GM18526 (cell line): ENCODE measurements around the gene B3GLCT.

Source experiments
- POLR2A ChIP-seq: IDR thresholded peaks from 3 replicates; pipeline ENCODE4 v1.6.1; 2011; ENCODE audit not compliant: insufficient read length; ENCODE audit errors: extremely low read depth

The B3GLCT gene

DNA sequence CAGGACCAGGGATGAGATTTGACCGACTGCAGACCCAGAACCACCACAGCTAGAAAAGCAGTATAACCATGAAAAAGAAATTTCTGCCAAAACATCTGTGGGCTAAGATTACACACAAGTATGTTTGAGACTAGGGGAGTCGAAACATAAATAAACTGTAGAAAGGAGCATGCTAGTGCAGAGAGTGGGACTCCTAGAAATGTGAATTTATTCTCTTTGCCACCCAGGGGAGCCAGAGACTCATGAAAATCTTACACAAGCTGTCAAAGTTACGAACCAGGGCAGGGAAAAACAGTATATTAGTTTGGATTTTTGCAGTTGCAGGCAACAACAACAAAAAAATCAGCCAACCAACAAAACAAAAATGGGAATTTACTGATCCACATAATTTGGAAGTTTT, 25.8 kb upstream of the B3GLCT start:
- TF ChIP-seq POLR2A, result no peak

DNA sequence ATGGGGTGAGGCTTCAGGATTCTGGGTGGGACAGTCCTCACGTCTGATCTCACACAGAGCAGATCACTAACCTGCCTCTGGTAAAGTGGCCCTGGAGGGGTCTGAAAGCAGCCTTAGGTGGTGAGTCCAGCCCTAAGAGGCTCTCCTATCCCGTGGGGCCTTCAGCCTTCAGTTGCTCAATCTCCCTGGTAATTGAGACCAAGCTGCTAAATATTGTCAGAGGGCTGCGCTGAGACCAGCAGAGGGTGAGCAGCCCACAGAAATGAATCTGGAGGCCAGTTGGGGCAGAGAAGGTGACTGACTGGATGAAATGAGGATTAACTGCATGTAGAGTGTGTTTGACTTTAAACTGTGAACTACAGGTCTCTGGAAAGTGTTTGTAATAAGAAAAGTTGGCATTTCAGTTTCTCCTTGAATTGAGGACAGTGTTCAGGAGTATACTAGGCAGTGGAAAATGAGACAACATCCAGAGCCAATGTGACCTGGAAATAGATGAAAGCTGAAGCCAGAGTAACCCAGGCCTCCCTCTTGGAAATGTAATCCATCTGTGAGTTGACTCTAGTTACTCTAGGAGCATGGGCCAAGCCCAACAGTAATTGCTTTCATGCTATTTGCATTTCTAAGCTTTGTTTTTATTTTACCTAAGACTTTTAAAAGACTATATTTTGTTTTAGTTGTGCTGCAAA, 23.8 kb upstream of the B3GLCT start:
- no peak for TF ChIP-seq POLR2A

DNA sequence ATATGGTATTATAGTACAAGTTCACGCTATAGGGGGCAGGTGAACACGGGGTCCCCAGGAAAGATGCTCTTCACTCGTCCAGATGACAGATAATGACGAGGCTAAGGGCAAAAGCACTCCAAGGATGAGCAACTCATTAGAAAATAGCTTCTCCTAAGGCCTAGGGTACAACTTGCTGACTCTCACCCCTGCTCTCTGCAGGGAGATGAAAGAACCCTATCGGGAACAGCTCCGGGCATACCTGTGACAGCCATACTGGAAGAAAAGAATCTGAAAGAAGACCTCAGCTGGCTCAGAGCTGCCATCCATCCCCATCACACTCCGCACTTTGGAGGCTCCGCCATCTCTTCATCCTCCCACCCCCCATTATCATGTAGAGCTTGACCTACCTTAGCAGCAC, 20.5 kb upstream of the B3GLCT start:
- no peak for TF ChIP-seq POLR2A

DNA sequence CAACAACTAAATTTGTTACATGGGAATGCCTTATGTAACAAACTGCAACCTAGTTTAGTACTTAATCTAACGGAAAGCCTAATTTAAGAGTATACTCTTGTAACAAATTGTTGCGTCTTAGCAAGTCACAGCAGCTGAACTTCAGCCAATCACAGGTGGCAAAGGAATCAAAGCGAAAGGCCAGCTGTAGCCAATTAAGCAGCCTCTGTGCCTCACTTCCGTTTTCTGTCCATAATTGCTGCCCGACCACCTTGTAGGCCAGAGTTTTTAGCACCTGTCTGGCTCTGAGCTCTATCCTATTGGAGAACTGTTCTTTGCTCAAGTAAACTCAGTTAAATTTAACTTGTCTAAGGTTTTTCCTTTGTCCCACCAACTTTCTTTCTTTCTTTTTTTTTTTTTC, 20.0 kb upstream of the B3GLCT start:
- TF ChIP-seq POLR2A, result no peak

DNA sequence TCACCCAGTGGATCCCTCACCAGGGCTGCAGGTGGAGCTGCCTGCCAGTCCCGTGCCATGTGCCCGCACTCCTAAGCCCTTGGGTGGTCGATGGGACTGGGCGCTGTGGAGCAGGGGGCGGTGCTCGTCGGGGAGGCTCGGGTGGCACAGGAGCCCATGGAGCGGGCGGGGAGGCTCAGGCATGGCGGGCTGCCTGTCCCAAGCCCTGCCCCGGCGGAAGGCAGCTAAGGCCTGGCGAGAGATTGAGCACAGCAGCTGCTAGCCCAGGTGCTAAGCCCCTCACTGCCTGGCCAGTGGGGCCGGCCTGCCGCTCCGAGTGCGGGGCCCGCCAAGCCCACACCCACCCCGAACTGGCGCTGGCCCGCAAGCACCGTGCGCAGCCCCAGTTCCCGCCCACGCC, 16.8 kb upstream of the B3GLCT start:
- no peak for TF ChIP-seq POLR2A

DNA sequence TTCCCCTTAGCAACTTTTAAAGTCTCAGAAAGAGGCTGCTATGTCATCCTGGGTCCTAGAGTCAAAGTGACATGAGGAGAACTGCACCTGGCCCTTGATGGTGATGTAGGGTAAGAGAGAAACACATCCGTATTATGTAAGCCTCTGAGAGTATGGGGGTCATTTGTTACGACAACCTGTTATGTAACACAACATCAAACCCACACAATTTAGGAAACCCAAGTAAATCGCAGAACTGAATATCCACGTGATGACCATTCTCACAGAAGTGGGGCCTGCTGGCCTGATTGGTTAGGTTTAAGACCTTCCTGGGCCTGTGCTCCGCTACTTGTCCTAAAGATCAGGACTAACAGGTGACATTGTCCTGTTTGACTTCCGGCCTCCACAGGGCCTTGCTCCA, 15.3 kb upstream of the B3GLCT start:
- TF ChIP-seq POLR2A, result no peak

DNA sequence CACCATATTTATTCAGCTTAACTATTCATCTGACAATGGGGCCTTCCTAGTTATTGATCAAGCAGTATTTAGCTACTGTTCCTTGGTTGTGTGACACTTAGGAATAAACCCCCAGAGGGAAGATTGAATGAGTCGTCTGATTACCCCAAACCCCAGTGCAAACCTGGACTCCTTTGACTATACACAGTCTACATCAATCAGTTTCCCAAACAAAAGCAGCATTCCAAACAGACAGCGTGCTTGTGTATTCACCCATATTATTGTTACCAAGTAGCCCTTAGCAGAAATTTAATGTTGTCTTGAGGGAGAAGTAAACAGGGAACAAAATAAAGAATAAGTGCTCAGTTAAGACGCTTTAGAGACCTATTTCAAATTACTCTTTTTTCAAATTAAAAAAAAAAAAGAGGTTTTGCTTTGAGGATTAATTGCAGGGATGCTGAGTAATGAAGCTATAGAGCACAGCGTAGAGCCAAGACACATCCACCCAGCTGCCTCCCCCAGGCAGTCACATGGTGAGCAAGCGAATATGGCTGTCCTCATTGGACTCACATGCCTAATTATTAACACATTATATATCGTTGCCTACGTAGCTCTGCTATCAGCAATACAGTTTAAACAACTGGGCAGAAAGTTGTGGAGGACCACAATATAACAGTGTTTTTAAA, 14.7 kb upstream of the B3GLCT start:
- TF ChIP-seq POLR2A, result no peak

DNA sequence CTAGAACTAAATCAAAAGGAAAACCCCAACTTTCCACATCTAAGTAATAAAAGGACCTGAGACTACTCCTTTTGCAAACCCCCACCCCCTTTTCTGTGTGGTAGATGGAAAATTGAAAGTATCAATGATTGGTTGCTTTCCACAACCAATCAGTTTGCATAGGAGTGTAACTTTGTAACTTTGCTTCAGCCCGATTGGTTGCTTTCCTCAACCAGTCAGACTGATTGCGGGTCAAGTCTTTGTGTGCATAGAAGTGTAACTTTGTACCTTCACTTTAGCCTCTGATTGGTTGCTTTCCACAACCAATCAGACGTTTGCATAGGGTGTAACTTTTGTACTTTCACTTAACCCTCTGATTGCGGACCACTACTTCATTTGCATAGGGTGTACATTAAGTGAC, 8.0 kb upstream of the B3GLCT start:
- TF ChIP-seq POLR2A, result no peak

DNA sequence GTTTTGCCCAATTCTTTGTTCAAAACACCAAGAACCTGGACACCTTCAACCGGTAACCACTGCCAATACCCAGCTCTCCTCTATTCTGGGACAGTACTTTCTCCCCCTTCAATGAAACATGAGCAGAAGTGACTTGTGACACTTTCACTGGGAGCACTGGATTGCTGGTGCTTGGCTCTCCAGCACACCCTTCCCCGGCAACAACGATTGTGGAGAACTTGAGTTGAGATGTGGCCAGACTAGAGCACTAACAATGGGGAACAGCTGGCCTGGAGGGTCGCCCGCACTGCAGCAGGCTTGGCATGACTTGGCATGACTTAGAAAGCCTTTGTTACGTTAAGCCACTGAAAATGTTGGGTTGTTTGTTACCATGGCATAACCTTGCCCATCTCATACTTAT, 7.5 kb upstream of the B3GLCT start:
- TF ChIP-seq POLR2A, result no peak

DNA sequence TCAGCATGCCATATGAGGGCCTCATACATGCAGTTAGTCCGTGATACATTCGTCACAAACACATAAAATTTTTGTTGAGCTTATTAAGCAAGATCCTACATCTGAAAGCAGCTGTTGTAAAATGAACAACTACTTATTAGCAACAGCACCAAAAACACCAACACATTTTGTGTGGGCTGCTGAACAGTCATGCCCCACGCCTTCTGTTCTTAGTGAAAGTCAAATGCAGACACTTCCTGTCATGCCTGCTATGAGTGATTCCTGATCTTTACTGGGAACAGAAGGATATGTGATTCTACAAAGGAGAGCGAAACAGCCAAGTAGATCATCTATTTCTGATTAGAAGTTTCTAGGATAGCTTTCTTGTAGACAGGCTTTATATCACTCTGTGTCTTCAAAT, 4.2 kb upstream of the B3GLCT start:
- no peak for TF ChIP-seq POLR2A

DNA sequence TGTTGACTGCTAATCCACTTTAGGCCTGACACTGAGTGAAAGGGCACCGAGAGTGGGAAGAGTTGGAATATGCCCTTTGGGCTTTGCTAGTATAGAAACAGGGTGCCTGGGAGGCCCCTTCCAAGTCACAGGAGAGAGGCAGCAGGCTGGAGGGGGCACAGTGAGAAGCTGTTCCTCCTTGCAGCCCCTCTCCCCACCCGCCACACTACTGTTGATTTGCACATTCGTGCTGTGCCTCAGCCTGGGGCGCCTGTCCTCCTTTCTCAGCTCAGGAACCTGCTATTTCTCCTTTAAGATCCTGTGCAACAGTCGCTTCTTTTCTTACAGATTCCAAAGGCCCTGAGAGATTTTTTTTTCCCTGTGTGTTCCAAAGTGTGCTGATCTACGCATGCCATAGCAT, 2.8 kb upstream of the B3GLCT start:
- TF ChIP-seq POLR2A, result no peak

DNA sequence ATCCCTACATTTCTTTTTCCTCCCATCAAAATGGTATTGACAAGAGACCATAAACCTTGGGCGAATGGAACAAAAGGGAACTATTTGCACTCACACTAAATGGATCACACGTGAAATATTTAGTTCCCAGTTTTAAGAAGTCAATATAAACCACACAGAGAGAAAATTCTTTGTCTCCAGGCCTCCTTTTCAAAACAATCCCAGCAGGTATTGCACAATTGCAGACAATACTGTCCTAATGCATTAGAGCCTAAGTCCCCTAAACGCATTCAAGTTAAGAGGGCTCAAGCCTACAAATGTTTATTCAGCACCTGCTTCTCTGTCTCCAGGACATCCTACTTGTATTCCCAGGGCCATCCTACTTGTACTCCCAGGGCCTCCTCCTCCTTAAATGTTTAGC, 1.3 kb upstream of the B3GLCT start:
- no peak for TF ChIP-seq POLR2A

DNA sequence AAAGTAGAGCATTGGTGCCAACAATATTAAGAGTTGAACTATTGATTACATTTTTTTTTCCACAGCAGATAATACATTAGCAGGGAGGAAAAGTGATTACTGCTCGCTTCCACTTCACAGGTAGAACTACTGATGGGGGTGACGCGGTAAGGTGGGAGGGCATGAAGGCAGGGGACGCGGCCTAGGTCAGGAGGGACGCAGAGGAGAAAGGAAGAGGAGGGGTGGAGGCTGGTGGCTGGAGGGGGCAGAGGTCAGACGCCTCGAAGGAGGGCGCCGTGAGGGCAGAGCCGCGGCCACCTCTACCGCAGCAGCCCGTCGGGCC, 287 bp upstream of the B3GLCT start:
- no peak for TF ChIP-seq POLR2A

DNA sequence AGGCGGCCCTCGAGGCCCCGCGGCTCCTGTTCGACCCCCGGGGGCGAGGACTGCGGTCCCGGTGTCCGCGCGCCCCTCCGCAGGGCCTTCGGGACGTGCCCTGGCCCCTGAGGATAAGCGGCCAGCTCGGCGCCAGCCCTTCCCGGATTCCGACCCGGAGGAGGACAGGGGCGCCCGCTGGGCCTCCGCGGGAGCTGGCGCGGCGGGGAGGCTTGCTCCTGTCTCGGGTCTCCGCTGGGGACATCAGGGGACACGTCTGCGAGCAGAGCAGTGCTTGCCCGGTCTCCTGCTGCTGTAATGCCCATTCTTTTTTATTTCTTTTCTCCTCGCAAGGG, 829 bp downstream of the B3GLCT start:
- no peak for TF ChIP-seq POLR2A

DNA sequence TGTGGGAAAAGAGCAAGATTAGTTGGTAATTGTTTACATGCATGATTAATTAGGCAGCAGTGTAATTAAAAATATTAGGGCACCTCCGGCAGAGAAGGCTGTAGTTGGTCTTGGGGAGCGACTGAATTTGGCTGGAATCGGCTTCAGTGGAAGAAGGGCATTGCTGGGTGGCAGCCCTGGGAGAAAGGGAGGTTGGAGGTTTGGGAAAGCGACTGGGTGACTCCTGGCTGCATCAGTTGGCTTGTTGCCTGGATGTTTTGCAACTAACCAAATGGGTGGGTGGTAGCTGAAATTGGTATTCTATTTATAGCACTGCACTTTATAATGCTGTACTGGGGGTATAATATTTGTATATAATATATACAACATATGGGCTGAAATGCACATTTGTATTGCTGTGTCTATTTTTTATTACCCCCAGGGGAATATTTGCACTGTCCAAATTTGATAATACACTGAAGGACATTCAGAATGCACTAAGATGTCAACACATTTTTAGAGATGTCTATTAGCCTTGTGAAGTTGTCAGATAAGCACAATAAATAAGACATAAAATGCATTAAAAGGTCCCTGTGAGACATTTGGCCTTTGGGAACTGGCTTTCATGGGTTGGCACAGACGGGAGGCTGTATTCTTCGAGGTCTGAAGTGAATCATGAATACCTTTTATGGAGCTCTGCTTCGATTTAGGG, 1.7 kb downstream of the B3GLCT start:
- TF ChIP-seq POLR2A, result no peak

DNA sequence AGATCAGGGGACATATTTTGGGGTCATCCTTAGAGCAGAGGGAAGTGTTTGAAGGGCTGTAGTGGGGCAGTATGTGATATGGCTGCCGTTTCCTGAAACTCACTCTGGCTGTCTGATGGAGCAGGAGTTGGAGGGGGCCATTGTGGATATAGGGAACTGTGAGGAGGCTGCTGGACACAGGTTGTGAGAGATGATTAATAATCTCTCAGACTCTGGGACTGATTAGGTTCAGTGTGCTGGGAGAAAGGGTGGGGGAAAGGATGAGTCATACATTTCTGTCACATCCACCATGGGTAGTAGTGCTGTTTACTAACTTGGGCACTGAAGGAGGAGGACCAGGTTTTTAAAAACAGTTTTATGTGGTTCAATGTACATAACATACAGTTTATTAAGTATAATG, 4.8 kb downstream of the B3GLCT start:
- no peak for TF ChIP-seq POLR2A
